A673 (cell line): ENCODE results near the gene YPEL2.

Experiments
- EZH2 ChIP-seq: fragments of 200-600 bp; sonication (generic); IDR thresholded peaks from 2 replicates; pipeline ENCODE4 v1.6.1; 2017; ENCODE audit warnings: borderline replicate concordance, low read depth, mild to moderate bottlenecking, mixed read lengths, antibody characterized with exemption, low read length; ENCODE audit not compliant: poor library complexity, severe bottlenecking
- TF ChIP-seq, protein P1 (sequence below): fragments of 300-800, 200-600 bp; sonication (generic); conservative IDR thresholded peaks from 2 replicates; pipeline ENCODE4 v1.5.1; 2017; ENCODE audit warnings: low read depth, mild to moderate bottlenecking, antibody characterized with exemption, low read length, moderate library complexity, mixed read lengths

DNA sequence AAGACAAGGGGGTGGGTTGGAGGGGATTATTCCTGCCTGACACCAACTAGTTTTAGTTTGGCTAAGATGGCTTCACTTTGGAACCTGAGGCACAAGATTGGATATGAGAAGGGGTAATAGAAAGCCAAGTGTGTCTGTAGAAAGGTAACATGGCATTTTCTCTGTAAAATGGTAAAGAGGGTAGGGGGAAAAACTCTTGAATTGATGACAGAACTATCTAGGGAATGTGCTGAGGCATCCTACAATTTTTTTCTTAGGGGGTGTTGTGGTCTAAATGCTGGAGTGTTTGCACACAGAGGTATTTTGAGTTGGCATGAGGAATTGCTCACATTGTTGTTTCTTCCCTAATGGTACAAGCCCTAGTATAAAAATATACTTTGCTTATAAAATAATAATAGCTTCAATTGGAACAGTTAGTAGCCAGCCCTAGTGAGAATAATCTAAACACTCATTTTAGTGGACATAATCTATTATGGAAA is 25.8 kb downstream of the YPEL2 start:
- TF ChIP-seq, protein P1, sequence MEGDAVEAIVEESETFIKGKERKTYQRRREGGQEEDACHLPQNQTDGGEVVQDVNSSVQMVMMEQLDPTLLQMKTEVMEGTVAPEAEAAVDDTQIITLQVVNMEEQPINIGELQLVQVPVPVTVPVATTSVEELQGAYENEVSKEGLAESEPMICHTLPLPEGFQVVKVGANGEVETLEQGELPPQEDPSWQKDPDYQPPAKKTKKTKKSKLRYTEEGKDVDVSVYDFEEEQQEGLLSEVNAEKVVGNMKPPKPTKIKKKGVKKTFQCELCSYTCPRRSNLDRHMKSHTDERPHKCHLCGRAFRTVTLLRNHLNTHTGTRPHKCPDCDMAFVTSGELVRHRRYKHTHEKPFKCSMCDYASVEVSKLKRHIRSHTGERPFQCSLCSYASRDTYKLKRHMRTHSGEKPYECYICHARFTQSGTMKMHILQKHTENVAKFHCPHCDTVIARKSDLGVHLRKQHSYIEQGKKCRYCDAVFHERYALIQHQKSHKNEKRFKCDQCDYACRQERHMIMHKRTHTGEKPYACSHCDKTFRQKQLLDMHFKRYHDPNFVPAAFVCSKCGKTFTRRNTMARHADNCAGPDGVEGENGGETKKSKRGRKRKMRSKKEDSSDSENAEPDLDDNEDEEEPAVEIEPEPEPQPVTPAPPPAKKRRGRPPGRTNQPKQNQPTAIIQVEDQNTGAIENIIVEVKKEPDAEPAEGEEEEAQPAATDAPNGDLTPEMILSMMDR, result no peak
- no peak for TF ChIP-seq EZH2
